Measurements from ENCODE around the gene METTL3. TPM values are rescaled to one million over a fixed set of nuclear protein-coding genes. Genes with fewer than 3 reads are reported as not detected.

METTL3 gene
- total and polyA plus RNA-seq, 2 of the 13 experiments (the other 11 are each of a cell fraction or from before 2014, with no cell fraction given), result 123 to 130 TPM

- TF ChIP-seq AKNA (CRISPR knock-in tag; IDR thresholded peaks at IDR 0.05; ENCODE audit: borderline replicate concordance), result no peak
- no peak for TF ChIP-seq DMTF1 (CRISPR knock-in tag; IDR thresholded peaks at IDR 0.05)
- TF ChIP-seq ONECUT2 (CRISPR knock-in tag; IDR thresholded peaks at IDR 0.05), result peak; percentile 19; the same call in 1 of the 2 replicates
- peak; percentile 8; the same call in 1 of the 2 replicates for TF ChIP-seq MYPOP (CRISPR knock-in tag; IDR thresholded peaks at IDR 0.05)
- TF ChIP-seq POLR2G (IDR thresholded peaks at IDR 0.05; ENCODE audit: low read depth, low read length), result peak; percentile 97
- TF ChIP-seq SPEN (CRISPR knock-in tag; IDR thresholded peaks at IDR 0.05; ENCODE audit: low read depth), result peak; percentile 99
- peak; percentile 61 for TF ChIP-seq SP4 (CRISPR knock-in tag; IDR thresholded peaks at IDR 0.05)
- TF ChIP-seq MTF2 (CRISPR knock-in tag; IDR thresholded peaks at IDR 0.05; ENCODE audit: borderline replicate concordance), result no peak; the same call in 1 of the 2 replicates
- peak; percentile 77 for TF ChIP-seq TAF1 (CRISPR knock-in tag; IDR thresholded peaks at IDR 0.05)
- TF ChIP-seq RFXANK (CRISPR knock-in tag; IDR thresholded peaks at IDR 0.05), result no peak
- peak; percentile 59; the same call in 1 of the 2 replicates for TF ChIP-seq HNF4G (IDR thresholded peaks at IDR 0.05; ENCODE audit: borderline replicate concordance, low read depth, low read length)
- TF ChIP-seq HNF4G (CRISPR knock-in tag; IDR thresholded peaks at IDR 0.05; ENCODE audit: borderline replicate concordance, low read depth), result peak; percentile 57; the same call in 1 of the 2 replicates
- no peak for TF ChIP-seq ZSCAN20 (CRISPR knock-in tag; IDR thresholded peaks at IDR 0.05; ENCODE audit: borderline replicate concordance)
- no peak; the same call in 1 of the 2 replicates for TF ChIP-seq ZNF253 (CRISPR knock-in tag; IDR thresholded peaks at IDR 0.05; ENCODE audit: borderline replicate concordance)
- TF ChIP-seq ZC3H4 (CRISPR knock-in tag; IDR thresholded peaks at IDR 0.05; ENCODE audit: borderline replicate concordance), result no peak
- TF ChIP-seq ZNF33B (CRISPR knock-in tag; IDR thresholded peaks at IDR 0.05), result peak; percentile 91
- peak; percentile 71; the same call in 1 of the 3 replicates for TF ChIP-seq MXI1 (IDR thresholded peaks at IDR 0.05; ENCODE audit: borderline replicate concordance, low read depth, low read length)
- peak; percentile 99 for TF ChIP-seq HNRNPH1 (optimal IDR thresholded peaks at IDR 0.05; ENCODE audit: low read depth, low read length)
- peak; percentile 59; the same call in 1 of the 2 replicates for TF ChIP-seq ZNF207 (IDR thresholded peaks at IDR 0.05; ENCODE audit: borderline replicate concordance)
- no peak for TF ChIP-seq ZNF326 (CRISPR knock-in tag; IDR thresholded peaks at IDR 0.05; ENCODE audit: borderline replicate concordance)
Measured at GRCh38 chr14:21476925-21477681, 34.0 kb downstream of the METTL3 start, which contains the start of the genes RAB2B and TOX4 (continued).
